Mammary epithelial cell (primary cell): ENCODE measurements around the gene LBH.

Experiments
- CTCF ChIP-seq, 2 donors: IDR thresholded peaks in 1 of 2; conservative IDR thresholded peaks in 1 of 2; 2 replicates each; pipeline ENCODE4 v1.5.1; 2011 to 2012; ENCODE audit warnings: inconsistent platforms in 2 of 2, low read length in 2 of 2, mild to moderate bottlenecking in 2 of 2, control low read depth in 1 of 2, low read depth in 1 of 2; ENCODE audit not compliant: insufficient read depth in 1 of 2; ENCODE audit errors: extremely low read depth in 1 of 2
- EZH2 ChIP-seq: IDR thresholded peaks from 2 replicates; pipeline ENCODE4 v1.6.1; 2012; ENCODE audit warnings: low read length, inconsistent platforms, borderline replicate concordance

- TF ChIP-seq CTCF (conservative IDR thresholded peaks at IDR 0.05 in 1 of 2, IDR thresholded peaks at IDR 0.05 in 1 of 2; ENCODE audit: extremely low read depth in 1 of 2, insufficient read depth in 1 of 2, low read depth in 1 of 2, low read length in 2 of 2), result no peak
- no peak for TF ChIP-seq EZH2
Measured at GRCh38 chr2:30209227-30209626, 22.1 kb upstream of the LBH start.
